C4-2B (cell line): ENCODE results near the gene GPATCH1.

Source experiments
- ZFX ChIP-seq: fragments of 450-650 bp; IDR thresholded peaks from 2 replicates; pipeline ENCODE4 v1.6.1; 2017
- TF ChIP-seq, protein P1 (sequence below): fragments of 450-650 bp; conservative IDR thresholded peaks from 2 replicates; pipeline ENCODE4 v1.5.1; 2017; ENCODE audit warnings: mild to moderate bottlenecking

- TF ChIP-seq, protein P1, sequence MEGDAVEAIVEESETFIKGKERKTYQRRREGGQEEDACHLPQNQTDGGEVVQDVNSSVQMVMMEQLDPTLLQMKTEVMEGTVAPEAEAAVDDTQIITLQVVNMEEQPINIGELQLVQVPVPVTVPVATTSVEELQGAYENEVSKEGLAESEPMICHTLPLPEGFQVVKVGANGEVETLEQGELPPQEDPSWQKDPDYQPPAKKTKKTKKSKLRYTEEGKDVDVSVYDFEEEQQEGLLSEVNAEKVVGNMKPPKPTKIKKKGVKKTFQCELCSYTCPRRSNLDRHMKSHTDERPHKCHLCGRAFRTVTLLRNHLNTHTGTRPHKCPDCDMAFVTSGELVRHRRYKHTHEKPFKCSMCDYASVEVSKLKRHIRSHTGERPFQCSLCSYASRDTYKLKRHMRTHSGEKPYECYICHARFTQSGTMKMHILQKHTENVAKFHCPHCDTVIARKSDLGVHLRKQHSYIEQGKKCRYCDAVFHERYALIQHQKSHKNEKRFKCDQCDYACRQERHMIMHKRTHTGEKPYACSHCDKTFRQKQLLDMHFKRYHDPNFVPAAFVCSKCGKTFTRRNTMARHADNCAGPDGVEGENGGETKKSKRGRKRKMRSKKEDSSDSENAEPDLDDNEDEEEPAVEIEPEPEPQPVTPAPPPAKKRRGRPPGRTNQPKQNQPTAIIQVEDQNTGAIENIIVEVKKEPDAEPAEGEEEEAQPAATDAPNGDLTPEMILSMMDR, result no peak
- no peak for TF ChIP-seq ZFX
These were observed 29.3 kb downstream of the GPATCH1 start for GRCh38 chr19:33110137-33110910.
